GM21526 (cell line): Measurements from ENCODE around the gene ARID4B.
A peak's percentile ranks its signal among the peaks of the same experiment; 100 is the strongest.
"Not testable (repeated sequence)": the region's sequence is repeated elsewhere in the genome, so short reads cannot be mapped to it uniquely, and the experiment has no call there.

Experiments
- ATAC-seq: cut with Tn5 transposase; IDR thresholded peaks from one replicate; pipeline ENCODE4 v1.9.1; 2021; ENCODE audit warnings: moderate library complexity; ENCODE audit not compliant: unreplicated experiment, low FRiP score

Gene ARID4B

GRCh38 chr1:235275836-235276235, 52.1 kb downstream of the ARID4B start:
- ATAC-seq: no peak

GRCh38 chr1:235275223-235275622, 52.8 kb downstream of the ARID4B start:
- ATAC-seq: peak; percentile 50

GRCh38 chr1:235272851-235273250, 55.1 kb downstream of the ARID4B start:
- no peak for ATAC-seq

GRCh38 chr1:235270625-235271024, 57.4 kb downstream of the ARID4B start:
- no peak for ATAC-seq

GRCh38 chr1:235269990-235270389, 58.0 kb downstream of the ARID4B start:
- ATAC-seq: not testable (repeated sequence)

GRCh38 chr1:235268379-235269125, 59.4 kb downstream of the ARID4B start:
- ATAC-seq: no peak

- no peak for ATAC-seq
Measured at GRCh38 chr1:235266967-235267366, 61.0 kb downstream of the ARID4B start.

GRCh38 chr1:235266325-235266724, 61.7 kb downstream of the ARID4B start:
- no peak for ATAC-seq

GRCh38 chr1:235265900-235266299, 62.1 kb downstream of the ARID4B start:
- ATAC-seq: no peak

GRCh38 chr1:235264327-235264726, 63.7 kb downstream of the ARID4B start:
- ATAC-seq: no peak

GRCh38 chr1:235262539-235262938, 65.4 kb downstream of the ARID4B start:
- ATAC-seq: no peak

GRCh38 chr1:235261243-235261642, 66.7 kb downstream of the ARID4B start:
- ATAC-seq: no peak

GRCh38 chr1:235259133-235259778, 68.7 kb downstream of the ARID4B start:
- ATAC-seq: no peak

GRCh38 chr1:235258068-235258467, 69.9 kb downstream of the ARID4B start:
- ATAC-seq: not testable (repeated sequence)

GRCh38 chr1:235254721-235255120, 73.3 kb downstream of the ARID4B start:
- ATAC-seq: no peak

- peak; percentile 63 for ATAC-seq
Measured at GRCh38 chr1:235253219-235253962, 74.6 kb downstream of the ARID4B start.

GRCh38 chr1:235250430-235250829, 77.5 kb downstream of the ARID4B start:
- no peak for ATAC-seq

GRCh38 chr1:235246022-235246948, 81.7 kb downstream of the ARID4B start:
- no peak for ATAC-seq

GRCh38 chr1:235244974-235245592, 82.9 kb downstream of the ARID4B start:
- no peak for ATAC-seq

- no peak for ATAC-seq
Measured at GRCh38 chr1:235240960-235241359, 87.0 kb downstream of the ARID4B start.
